Suppressor macrophage treated with lipopolysaccharide for 4 hours (primary cell): Measurements from ENCODE around the gene CCT7.

Source experiments
- DNase-seq: peaks from one replicate; pipeline ENCODE4 v3.0.0-alpha.2; 2020

Gene CCT7

GRCh38 chr2:73227086-73227485 is 7.0 kb upstream of the CCT7 start:
- DNase-seq, result no peak

DNA sequence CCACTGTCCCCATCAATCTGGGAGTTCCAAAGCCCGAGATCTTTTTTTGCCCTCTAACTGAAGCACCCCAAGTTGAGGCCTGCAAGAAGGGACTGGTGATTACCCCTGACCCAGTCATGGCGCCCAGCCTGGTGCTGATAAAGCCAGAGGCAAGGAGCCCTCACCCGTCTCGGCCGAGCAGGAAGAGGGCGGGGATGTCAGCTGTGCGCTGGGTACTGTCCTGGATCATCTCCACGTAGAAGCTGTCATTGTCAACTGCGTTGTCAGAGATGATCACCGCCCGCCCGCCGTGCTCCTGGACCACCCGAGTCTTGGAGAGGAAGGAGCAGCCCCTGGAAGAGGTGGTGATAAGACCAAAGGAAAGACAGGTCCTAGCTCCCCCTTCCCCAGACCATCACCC is 5.5 kb upstream of the CCT7 start:
- no peak for DNase-seq

DNA sequence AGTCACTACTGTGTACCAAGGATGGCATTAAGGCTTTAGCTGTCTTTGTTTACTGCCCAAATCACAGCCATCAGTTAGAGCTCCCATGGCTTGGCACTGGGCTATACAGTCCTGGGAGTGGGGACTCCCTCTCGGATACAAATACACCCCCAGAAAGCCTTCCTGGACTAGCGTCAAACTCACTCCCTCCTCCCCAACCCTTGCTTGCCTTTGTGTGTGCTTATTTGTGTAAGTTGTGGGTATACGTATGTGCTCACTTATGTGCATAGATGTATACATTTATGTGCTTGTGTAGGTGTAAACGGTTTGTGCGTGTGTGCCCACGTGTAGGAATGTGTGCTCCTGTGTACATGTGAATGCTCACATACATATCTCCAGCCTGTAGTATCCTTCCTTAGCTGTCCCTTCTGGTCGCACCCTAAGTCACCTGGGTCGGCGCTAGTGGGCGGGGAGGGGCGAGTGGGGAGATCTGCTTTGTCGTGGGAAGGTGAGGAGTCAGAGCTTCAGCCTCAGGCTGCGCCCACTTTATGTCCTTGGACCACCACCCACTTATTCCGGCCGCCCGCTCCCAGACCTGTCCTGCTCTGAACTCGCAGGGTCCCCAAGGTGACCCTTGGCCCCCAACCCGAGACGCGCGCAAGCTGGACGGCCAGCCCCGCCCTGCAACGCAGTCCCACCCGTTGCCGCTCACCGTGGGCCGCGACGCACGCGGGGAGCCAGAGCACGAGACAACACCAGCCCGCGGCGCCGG is 1.5 kb upstream of the CCT7 start:
- DNase-seq, result peak; percentile 11

- peak; percentile 99 for DNase-seq
Measured at GRCh38 chr2:73233154-73233931, 765 bp upstream of the CCT7 start, which contains the start of gene PRADC1. TSS of gene PRADC1 (minus strand) at chr2:73233239. CDS start at chr2:73233160, 79 bp downstream.

- DNase-seq, result no peak
Measured at GRCh38 chr2:73235315-73236028, 1.4 kb downstream of the CCT7 start.

- no peak for DNase-seq
Measured at GRCh38 chr2:73237168-73237567, 3.1 kb downstream of the CCT7 start.

- no peak for DNase-seq
Measured at GRCh38 chr2:73238149-73238548, 4.0 kb downstream of the CCT7 start.

DNA sequence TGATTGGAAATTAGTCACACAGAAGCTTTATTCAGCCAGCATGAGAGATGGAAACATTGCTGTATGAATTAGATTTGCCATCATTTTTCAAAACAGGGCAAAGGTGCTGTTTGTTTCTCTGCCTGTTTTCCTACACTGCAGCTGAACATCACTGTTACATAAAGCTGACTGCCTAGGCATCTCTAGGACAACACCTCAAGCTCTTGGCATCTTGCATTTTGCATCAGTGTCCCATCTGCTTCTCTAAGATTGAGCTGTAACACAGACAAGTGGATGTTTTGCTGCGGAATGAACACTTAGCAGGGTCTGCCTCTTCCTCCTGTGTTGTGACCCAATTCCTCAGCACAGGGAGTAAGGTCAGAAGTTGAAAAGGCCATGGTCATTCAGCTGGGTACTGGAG is 4.9 kb downstream of the CCT7 start:
- DNase-seq, result no peak

DNA sequence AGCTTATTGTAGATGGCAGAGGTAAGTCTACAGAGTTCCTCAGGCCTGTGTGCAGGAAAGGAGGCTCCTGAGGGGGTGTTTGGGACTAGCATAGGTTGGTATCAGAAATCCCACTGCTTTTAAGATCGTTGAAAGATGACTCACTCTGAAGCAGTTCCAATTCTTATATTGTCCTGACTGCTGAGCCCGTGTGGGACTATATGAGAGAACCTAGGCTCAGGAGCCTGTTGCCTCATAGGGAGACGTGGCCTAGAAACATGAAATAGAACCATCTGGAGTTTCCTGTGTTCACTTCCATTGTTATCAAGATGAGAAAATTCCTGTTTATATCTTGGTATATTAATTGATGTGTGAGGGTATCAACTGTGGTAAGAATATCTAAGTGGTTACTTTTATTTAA is 5.7 kb downstream of the CCT7 start:
- no peak for DNase-seq

DNA sequence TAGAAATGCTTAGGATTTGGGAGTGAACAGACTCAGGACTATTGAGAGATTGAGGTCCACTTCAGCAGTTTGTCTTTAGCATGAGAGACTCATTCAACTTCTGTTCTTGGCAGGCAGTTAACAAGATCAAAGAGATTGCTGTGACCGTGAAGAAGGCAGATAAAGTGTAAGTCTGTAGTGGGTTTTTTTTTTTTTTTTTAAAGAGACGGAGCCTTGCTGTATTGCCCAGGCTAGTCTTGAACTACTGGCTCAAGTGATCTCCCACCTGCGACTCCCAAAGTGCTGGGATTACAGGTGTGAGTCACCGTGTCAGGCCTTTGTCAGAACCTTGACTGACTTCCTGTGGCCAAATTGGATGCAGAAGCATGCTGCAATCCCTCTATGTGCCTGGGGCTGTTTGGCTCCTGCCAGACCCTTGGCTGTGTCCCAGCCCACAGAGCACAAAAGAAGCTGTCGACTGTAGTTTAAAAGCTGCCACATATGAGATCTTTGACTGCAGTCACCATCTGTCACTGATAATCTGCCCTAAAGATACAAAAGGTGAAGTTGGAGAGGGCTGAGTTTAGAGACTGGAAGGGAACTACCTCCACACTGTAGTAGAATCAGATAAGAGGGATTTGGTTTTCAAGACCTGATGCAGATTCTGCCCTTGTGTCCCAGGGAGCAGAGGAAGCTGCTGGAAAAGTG is 9.9 kb downstream of the CCT7 start:
- DNase-seq, result no peak

GRCh38 chr2:73244580-73244979 is 10.5 kb downstream of the CCT7 start:
- DNase-seq, result no peak

DNA sequence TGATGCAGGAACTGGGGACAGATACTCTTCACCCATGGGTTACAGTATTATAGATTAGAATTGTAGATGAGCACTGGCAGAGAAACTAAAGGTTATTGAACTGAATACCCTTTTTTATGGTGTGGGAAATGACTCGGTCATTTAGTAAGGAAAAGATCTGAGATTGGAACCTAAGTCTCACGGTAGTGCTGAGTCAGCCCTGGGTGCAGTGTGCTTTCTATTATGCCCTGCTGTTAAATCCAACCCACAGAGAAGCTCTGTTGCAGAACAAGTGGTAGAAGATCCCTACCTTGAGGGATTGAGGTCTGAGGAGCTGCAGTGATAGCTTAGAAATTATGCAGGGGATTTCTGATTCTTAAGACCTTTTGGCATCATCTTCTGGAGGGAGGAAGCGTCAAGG is 12.7 kb downstream of the CCT7 start:
- no peak for DNase-seq

- DNase-seq, result no peak
Measured at GRCh38 chr2:73249636-73250035, 15.5 kb downstream of the CCT7 start.

- DNase-seq, result no peak
Measured at GRCh38 chr2:73250872-73251846, 17.1 kb downstream of the CCT7 start.

- DNase-seq, result no peak
Measured at GRCh38 chr2:73252238-73253027, 18.3 kb downstream of the CCT7 start.

- peak; percentile 3 for DNase-seq
Measured at GRCh38 chr2:73253400-73253799, 19.3 kb downstream of the CCT7 start.

GRCh38 chr2:73253901-73254300 is 19.8 kb downstream of the CCT7 start:
- DNase-seq, result peak; percentile 64

DNA sequence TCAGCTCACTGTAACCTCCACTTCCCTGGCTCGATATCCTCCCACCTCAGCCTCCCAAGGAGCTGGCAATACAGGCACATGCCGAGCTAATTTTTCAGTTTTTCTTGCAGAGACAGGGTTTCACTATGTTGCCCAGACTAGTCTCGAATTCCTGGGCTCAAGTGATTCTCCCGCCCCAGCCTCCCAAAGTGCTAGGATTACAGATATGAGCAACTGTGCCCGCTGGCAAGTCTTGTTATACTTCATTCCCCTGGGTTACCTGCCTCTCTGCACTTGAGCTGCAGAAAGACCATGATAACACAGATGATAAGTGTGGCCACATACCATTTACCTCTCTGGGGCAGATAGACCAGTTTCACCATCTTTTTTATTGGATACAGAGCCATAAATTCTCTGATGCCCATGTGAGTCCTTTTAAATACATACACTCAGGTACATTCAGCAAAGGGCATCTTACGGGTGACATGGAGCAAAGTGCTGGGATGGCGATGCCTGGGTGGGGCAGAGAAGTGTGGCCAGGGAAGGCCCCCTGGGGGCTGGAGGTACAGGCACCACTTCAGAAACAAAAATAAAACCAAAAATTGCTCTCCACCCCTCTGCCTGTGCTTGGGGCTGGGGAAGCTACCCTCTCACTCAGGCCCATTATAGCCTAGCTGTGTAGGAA is 20.4 kb downstream of the CCT7 start:
- no peak for DNase-seq

- DNase-seq, result no peak
Measured at GRCh38 chr2:73255007-73255644, 21.0 kb downstream of the CCT7 start.
